GM19193 (cell line): ENCODE results near the gene SOS2.

Experiments used
- POLR2A ChIP-seq: IDR thresholded peaks from 4 replicates; pipeline ENCODE4 v1.6.1; 2011; ENCODE audit not compliant: insufficient read depth, insufficient read length; ENCODE audit errors: extremely low read depth

The SOS2 gene

GRCh38 chr14:50173891-50174290, 57.5 kb downstream of the SOS2 start:
- no peak for TF ChIP-seq POLR2A

- no peak for TF ChIP-seq POLR2A
Measured at GRCh38 chr14:50171895-50172294, 59.5 kb downstream of the SOS2 start.

- no peak for TF ChIP-seq POLR2A
Measured at GRCh38 chr14:50156111-50156510, 75.3 kb downstream of the SOS2 start.

GRCh38 chr14:50148799-50149198, 82.6 kb downstream of the SOS2 start:
- TF ChIP-seq POLR2A, result no peak

- no peak for TF ChIP-seq POLR2A
Measured at GRCh38 chr14:50139192-50139591, 92.2 kb downstream of the SOS2 start.

- no peak for TF ChIP-seq POLR2A
Measured at GRCh38 chr14:50127802-50128201, 103.6 kb downstream of the SOS2 start.

- TF ChIP-seq POLR2A, result no peak
Measured at GRCh38 chr14:50123062-50123461, 108.3 kb downstream of the SOS2 start.

GRCh38 chr14:50122291-50122690, 109.1 kb downstream of the SOS2 start:
- TF ChIP-seq POLR2A, result no peak

- no peak for TF ChIP-seq POLR2A
Measured at GRCh38 chr14:50121486-50121885, 109.9 kb downstream of the SOS2 start.

- no peak for TF ChIP-seq POLR2A
Measured at GRCh38 chr14:50117456-50117855, 113.9 kb downstream of the SOS2 start.

- TF ChIP-seq POLR2A, result no peak
Measured at GRCh38 chr14:50116966-50117365, 114.4 kb downstream of the SOS2 start.

GRCh38 chr14:50116181-50116956, 115.0 kb downstream of the SOS2 start, which contains the start of gene VCPKMT:
Gene VCPKMT, minus strand, starts transcription at chr14:50116572. Its CDS starts 20 bp downstream, at chr14:50116552.
- TF ChIP-seq POLR2A, result peak; percentile 93

GRCh38 chr14:50113381-50114035, 117.9 kb downstream of the SOS2 start:
- no peak for TF ChIP-seq POLR2A

- no peak for TF ChIP-seq POLR2A
Measured at GRCh38 chr14:50110323-50111037, 120.9 kb downstream of the SOS2 start.

GRCh38 chr14:50109342-50109741, 122.0 kb downstream of the SOS2 start:
- no peak for TF ChIP-seq POLR2A
